RWPE2 (cell line): Measurements from ENCODE around the gene FNDC4.

Experiments used
- ATAC-seq: fragments of 200-7000 bp; cut with Tn5 transposase; 3 replicates; pipeline ENCODE4 v1.9.1; 2021; ENCODE audit warnings: low read depth
- DNase-seq: peaks from one replicate; pipeline ENCODE4 v3.0.0-alpha.2; 2020; ENCODE audit warnings: low spot score
- H3K27ac ChIP-seq: fragments of 450-650 bp; 2 replicates; pipeline ENCODE4 v1.5.1; 2017; ENCODE audit warnings: mild to moderate bottlenecking; ENCODE audit not compliant: poor library complexity, severe bottlenecking
- H3K27me3 ChIP-seq: fragments of 250-450 bp; sonication (Bioruptor Pico); 2 replicates; pipeline ENCODE4 v1.5.1; 2021; ENCODE audit warnings: mild to moderate bottlenecking, moderate library complexity; ENCODE audit not compliant: insufficient read depth, poor library complexity, severe bottlenecking
- H3K36me3 ChIP-seq: fragments of 250-450 bp; sonication (Bioruptor Pico); 2 replicates; pipeline ENCODE4 v1.5.1; 2020; ENCODE audit warnings: low read depth, mild to moderate bottlenecking, moderate library complexity
- H3K4me1 ChIP-seq: fragments of 250-450 bp; sonication (Bioruptor Pico); 2 replicates; pipeline ENCODE4 v1.5.1; 2021; ENCODE audit warnings: mild to moderate bottlenecking, moderate library complexity; ENCODE audit not compliant: insufficient read depth, poor library complexity, severe bottlenecking
- H3K4me3 ChIP-seq: fragments of 250-450 bp; sonication (Bioruptor Pico); 2 replicates; pipeline ENCODE4 v1.5.1; 2021; ENCODE audit warnings: mild to moderate bottlenecking, moderate library complexity; ENCODE audit not compliant: severe bottlenecking
- H3K9me3 ChIP-seq: fragments of 250-450 bp; sonication (Bioruptor Pico); 2 replicates; pipeline ENCODE4 v1.5.1; 2021; ENCODE audit warnings: mild to moderate bottlenecking, moderate library complexity; ENCODE audit not compliant: severe bottlenecking
- TF ChIP-seq, protein P1 (sequence below): fragments of 450-650 bp; IDR thresholded peaks from one replicate; pipeline ENCODE4 v1.5.1; 2017; ENCODE audit warnings: mild to moderate bottlenecking, moderate library complexity; ENCODE audit not compliant: poor library complexity, severe bottlenecking

Gene FNDC4

DNA sequence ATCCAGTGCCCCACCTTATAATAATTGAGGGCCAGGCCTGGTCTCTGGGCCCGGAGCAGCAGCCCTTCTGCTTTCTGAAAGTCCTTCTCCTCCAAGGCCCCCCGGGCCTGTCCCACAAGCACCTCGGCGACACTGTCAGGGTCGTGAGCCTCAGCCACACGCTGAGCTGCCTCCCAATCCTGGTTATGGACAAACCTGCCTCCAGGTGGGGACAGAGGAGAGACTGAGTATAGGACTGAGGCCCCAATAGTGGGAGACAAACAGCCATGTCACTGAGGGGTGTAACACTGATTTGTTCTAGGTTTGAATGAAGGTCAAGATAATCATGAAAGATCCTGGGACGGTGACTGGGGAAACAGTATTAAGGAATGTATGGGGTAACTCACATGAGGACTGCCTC, 41.0 kb downstream of the FNDC4 start:
- TF ChIP-seq, protein P1, sequence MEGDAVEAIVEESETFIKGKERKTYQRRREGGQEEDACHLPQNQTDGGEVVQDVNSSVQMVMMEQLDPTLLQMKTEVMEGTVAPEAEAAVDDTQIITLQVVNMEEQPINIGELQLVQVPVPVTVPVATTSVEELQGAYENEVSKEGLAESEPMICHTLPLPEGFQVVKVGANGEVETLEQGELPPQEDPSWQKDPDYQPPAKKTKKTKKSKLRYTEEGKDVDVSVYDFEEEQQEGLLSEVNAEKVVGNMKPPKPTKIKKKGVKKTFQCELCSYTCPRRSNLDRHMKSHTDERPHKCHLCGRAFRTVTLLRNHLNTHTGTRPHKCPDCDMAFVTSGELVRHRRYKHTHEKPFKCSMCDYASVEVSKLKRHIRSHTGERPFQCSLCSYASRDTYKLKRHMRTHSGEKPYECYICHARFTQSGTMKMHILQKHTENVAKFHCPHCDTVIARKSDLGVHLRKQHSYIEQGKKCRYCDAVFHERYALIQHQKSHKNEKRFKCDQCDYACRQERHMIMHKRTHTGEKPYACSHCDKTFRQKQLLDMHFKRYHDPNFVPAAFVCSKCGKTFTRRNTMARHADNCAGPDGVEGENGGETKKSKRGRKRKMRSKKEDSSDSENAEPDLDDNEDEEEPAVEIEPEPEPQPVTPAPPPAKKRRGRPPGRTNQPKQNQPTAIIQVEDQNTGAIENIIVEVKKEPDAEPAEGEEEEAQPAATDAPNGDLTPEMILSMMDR, result no peak
- Histone ChIP-seq H3K9me3 (no peaks in the 10 kb centered on the region), H3K4me3 (no peak overlapping the region), H3K27ac (no peak overlapping the region), H3K27me3 (no peaks in the 10 kb centered on the region), H3K4me1 (no peaks in the 10 kb centered on the region), H3K36me3 (peaks cover 18% of the 10 kb centered on the region)
- DNase-seq (no peak), ATAC-seq (peak; percentile 12; the same call in 1 of the 3 replicates)

DNA sequence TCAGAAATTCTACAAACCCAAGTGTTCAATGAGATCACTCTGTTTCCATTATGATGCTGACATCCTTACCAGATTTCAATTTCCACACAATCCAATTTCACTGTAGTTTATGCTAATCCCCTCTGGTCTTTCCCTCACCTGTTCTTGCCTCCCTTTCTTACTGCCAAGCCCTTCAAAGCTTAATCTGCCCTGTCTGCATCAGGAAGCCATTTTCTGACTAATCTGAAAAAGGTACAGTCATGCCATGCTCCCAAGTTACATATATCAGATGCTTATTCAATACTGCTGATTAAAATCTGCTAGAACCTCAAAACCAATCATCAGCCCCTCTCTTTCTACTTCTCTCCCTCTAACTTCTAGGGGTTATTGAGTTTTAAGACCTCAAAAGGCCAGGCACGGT, 43.9 kb downstream of the FNDC4 start:
- Histone ChIP-seq H3K4me3 (no peak overlapping the region), H3K27me3 (no peaks in the 10 kb centered on the region), H3K36me3 (peaks cover 20% of the 10 kb centered on the region), H3K27ac (no peak overlapping the region), H3K4me1 (peaks cover 5% of the 10 kb centered on the region), H3K9me3 (no peaks in the 10 kb centered on the region)
- DNase-seq (no peak), ATAC-seq (no peak)
- TF ChIP-seq, protein P1, result no peak

DNA sequence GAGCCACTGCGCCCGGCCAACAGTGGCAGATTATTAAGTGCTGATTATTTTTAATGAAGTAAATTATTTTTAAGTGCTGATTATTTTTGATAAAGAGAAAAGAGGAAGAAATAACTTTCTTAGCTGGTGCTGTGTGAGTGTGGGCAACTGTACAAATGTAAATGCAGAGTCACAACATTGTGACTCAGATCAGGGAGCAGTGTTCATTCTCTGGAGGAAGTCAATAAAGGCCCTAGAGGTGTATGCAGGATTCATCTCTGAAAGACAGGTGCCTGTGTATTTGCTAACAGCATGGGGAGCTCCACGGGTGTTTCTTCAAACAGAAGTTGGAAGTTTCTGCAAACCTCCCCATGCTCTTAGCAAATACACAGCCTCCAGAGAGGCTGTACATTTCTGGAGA, 46.6 kb downstream of the FNDC4 start:
- TF ChIP-seq, protein P1, result no peak
- Histone ChIP-seq H3K27ac (no peak overlapping the region), H3K9me3 (no peaks in the 10 kb centered on the region), H3K27me3 (no peaks in the 10 kb centered on the region), H3K36me3 (peaks cover 18% of the 10 kb centered on the region), H3K4me3 (no peak overlapping the region), H3K4me1 (peaks cover 11% of the 10 kb centered on the region)
- no peak for ATAC-seq
- DNase-seq, result no peak

DNA sequence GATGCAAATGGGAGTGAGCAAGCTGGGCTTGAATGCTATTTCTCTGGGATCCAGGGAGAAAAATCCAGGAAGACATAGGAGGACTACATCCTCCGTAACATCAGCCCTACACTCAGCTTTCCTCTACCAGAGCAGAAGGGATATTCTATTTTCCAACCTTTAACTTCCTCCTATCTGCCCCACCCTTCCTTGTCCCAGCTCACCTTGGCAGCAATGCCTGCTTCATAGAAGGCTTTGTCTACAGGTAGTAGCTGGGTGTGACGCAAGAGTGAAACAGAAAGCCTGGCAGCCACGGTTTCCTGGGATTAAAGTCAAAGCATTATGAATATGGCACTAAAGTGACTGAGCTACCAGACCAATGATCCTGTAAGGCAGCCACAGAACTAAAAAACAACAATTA, 48.9 kb downstream of the FNDC4 start:
- TF ChIP-seq, protein P1, result no peak
- Histone ChIP-seq H3K9me3 (no peaks in the 10 kb centered on the region), H3K27me3 (no peaks in the 10 kb centered on the region), H3K36me3 (peaks cover 30% of the 10 kb centered on the region), H3K4me1 (peaks cover 11% of the 10 kb centered on the region), H3K4me3 (no peak overlapping the region), H3K27ac (peak overlapping the region; percentile 54)
- no peak for DNase-seq
- peak; percentile 65 for ATAC-seq

DNA sequence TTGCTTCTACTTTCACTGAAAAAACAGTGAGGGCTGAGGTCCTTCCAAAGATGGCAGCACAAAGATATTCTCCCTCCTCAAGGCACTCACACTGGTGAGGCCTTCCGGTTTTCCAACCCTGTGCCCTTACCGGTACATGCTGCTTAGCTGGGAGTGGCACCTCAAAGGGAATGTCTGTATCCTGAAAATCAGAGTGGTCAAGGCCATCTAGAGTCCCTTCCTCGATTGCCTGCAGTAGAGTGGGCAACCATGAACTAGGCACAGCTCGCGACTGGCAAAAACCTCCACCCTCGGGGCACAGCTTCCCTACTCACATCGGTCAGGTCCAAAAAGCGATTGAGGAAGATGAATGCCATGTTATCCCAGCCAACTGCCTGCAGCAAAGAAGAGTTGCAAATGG, 49.4 kb downstream of the FNDC4 start:
- Histone ChIP-seq H3K9me3 (no peaks in the 10 kb centered on the region), H3K27ac (peak overlapping the region; percentile 54), H3K36me3 (peaks cover 34% of the 10 kb centered on the region), H3K4me1 (peaks cover 11% of the 10 kb centered on the region), H3K4me3 (no peak overlapping the region), H3K27me3 (no peaks in the 10 kb centered on the region)
- TF ChIP-seq, protein P1, result no peak
- no peak for DNase-seq
- no peak for ATAC-seq
